GM20000 (cell line): Measurements from ENCODE around the gene AQP5.

ENCODE experiments used
- DNase-seq: peaks from one replicate; pipeline ENCODE4 v3.0.0; 2012; ENCODE audit warnings: low spot score
- CTCF ChIP-seq: IDR thresholded peaks from 2 replicates; pipeline ENCODE4 v1.5.1; 2012; ENCODE audit warnings: mild to moderate bottlenecking, control low read depth; ENCODE audit errors: extremely low read depth, missing control alignments

The AQP5 gene

GRCh38 chr12:49934505-49934904 lies 27.2 kb upstream of the AQP5 start:
- DNase-seq, result no peak
- no peak for TF ChIP-seq CTCF

GRCh38 chr12:49936925-49937324 lies 24.7 kb upstream of the AQP5 start:
- no peak for DNase-seq
- no peak for TF ChIP-seq CTCF

- TF ChIP-seq CTCF, result no peak
- no peak for DNase-seq
These were observed 23.9 kb upstream of the AQP5 start for GRCh38 chr12:49937639-49938300.

- no peak for TF ChIP-seq CTCF
- DNase-seq, result no peak
These were observed 22.4 kb upstream of the AQP5 start for GRCh38 chr12:49939307-49939706.

- DNase-seq, result no peak
- TF ChIP-seq CTCF, result no peak
These were observed 22.0 kb upstream of the AQP5 start for GRCh38 chr12:49939707-49940106.

GRCh38 chr12:49941556-49942511 lies 19.8 kb upstream of the AQP5 start:
- no peak for TF ChIP-seq CTCF

GRCh38 chr12:49942512-49942893 lies 19.2 kb upstream of the AQP5 start:
- no peak for TF ChIP-seq CTCF
- no peak for DNase-seq

More at GRCh38 chr12:49941556-49942511, 19.8 kb upstream of the AQP5 start:
- no peak for DNase-seq
